AG10803 (cell line): ENCODE data around the gene DPAGT1.

Experiments used
- DNase-seq: peaks from one replicate; pipeline ENCODE4 v3.0.0; 2010; ENCODE audit warnings: low read depth
- H3K4me3 ChIP-seq: 2 replicates; pipeline ENCODE4 v1.5.1; 2011; ENCODE audit warnings: mild to moderate bottlenecking, low read length, control low read depth
- CTCF ChIP-seq: conservative IDR thresholded peaks from 2 replicates; pipeline ENCODE4 v1.5.1; 2011; ENCODE audit warnings: mild to moderate bottlenecking, low read length, control low read depth, inconsistent platforms

Gene DPAGT1

GRCh38 chr11:119121008-119121810, 19.6 kb upstream of the DPAGT1 start, which contains the start of gene HINFP:
Gene HINFP, plus strand, starts transcription at chr11:119121580. Its CDS starts 5,365 bp downstream, at chr11:119126945.
- DNase-seq, result peak; percentile 98
- H3K4me3 ChIP-seq, result peak within 1 kb of the TSS; percentile 99
- TF ChIP-seq CTCF, result no peak

DNA sequence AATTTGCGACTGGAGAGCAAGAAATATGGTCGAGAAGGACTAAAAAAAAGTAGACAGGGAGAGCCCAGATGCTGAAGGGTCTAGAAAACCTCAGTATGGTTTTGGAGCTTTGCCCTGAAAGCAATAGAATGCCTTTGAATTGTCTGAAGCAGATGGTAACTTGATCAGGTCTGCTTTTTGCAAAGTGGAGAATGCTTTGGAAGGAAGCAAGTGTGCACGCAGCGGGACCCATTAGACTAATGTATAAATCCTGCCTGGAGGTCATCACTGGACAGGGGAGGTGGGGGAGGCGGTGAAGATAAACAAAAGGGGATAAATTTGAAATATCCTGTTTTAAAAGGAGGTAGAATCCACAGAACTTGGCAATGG, 19.0 kb upstream of the DPAGT1 start:
- TF ChIP-seq CTCF, result no peak
- peak; percentile 77 for DNase-seq
- H3K4me3 ChIP-seq, result peak overlapping the region; percentile 77

- H3K4me3 ChIP-seq, result no peak overlapping the region
- DNase-seq, result no peak
- no peak for TF ChIP-seq CTCF
These were observed 17.3 kb upstream of the DPAGT1 start for GRCh38 chr11:119118946-119119345.

DNA sequence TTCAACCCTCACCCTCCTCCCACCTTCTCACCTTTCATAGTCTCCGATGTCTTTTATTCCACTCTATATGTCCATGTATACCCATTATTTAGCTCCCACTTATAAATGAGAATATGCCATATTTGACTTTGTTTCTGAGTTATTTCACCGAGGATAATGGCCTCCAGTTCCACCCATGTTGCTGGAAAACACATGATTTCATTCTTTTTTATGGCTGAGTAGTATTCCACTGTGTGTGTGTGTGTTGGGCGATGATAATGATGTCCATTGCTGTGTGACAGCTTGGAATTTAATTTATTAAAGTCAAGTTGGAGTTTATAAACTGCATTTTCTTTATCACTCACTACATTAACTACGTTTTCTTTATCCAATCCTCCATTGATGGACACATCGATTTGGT, 16.6 kb upstream of the DPAGT1 start:
- H3K4me3 ChIP-seq, result no peak overlapping the region
- no peak for TF ChIP-seq CTCF
- no peak for DNase-seq

DNA sequence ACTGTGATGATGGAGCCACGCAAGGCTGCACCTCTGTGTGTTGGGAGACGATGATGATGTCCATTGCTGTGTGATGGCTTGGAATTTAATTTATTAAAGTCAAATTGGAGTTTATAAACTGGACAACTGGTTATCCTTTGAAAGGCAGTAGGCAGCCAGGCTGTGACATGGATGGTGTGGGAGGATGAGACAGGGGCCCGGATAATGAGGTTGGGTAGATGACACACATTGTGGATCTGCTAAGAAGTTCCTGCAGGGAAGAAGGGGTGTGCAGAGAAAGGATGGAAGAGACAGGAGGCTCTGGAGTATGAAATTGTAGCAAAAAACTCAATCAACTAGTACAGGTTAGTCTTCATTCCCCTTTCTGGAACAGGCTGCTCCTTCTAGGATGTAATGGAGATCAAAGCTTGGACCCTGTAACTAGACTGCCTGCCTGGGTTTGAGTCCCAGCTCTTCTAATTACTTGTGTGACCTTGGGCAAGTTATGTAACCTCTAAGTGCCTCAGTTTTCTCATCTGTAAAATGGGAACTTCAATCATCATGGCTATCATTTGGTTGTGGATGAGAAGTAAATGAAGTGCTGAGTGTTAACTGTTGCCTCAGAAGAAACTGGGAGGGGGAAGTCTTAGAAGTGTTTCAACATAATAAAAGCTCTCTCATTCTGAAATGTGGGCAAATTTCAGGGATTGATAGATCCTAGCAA, 15.5 kb upstream of the DPAGT1 start:
- no peak for TF ChIP-seq CTCF
- no peak overlapping the region for H3K4me3 ChIP-seq
- DNase-seq, result no peak

- DNase-seq, result no peak
- H3K4me3 ChIP-seq, result no peak overlapping the region
- TF ChIP-seq CTCF, result no peak
These were observed 14.9 kb upstream of the DPAGT1 start for GRCh38 chr11:119116601-119117000.

- TF ChIP-seq CTCF, result no peak
- DNase-seq, result no peak
- no peak overlapping the region for H3K4me3 ChIP-seq
These were observed 14.6 kb upstream of the DPAGT1 start for GRCh38 chr11:119116235-119116594.
